ENCODE data around the gene KHDC1L.
A peak's percentile ranks its signal among the peaks of the same experiment; 100 is the strongest.
"Not testable (repeated sequence)": the region's sequence is repeated elsewhere in the genome, so short reads cannot be mapped to it uniquely, and the experiment has no call there.

Gene KHDC1L

DNA sequence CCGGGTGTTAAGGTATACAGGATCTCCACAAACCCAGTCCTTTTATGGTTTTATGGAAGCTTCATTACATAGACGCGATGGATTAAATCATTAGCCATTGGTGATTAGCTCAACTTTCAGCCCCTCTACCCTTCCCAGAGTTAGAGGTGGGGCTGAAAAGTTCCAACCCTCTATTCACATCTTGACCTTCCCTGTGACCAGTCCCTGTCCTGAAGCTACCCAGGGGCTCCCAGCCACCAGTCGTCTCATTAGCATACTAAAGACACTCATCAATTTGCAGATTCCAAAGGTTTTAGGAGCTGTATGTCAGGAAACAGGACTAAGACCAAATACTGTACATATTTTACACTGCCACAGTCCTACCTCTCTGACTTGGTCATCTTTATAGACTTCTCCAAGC is 21.0 kb downstream of the KHDC1L start:
- no peak for DNase-seq

DNA sequence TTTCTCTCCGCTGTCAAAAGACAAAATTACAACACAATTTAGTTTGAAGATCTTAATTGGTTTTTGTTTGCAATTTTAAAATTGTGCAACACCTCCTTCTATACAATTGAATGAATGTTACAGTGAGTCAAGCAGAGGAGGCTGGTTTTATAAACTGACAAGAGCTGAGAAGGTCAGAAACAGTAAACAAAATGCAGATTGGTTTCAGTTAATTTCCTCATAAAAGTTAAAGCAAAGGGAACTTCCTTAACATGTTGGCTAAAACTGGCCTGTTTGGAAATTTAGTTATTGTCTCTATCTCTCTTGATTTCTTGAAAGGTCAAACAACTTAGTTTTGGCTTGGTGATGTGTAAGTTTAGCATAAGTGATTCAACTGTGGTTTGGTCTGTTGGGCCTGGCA is 22.2 kb downstream of the KHDC1L start:
- DNase-seq = no peak

DNA sequence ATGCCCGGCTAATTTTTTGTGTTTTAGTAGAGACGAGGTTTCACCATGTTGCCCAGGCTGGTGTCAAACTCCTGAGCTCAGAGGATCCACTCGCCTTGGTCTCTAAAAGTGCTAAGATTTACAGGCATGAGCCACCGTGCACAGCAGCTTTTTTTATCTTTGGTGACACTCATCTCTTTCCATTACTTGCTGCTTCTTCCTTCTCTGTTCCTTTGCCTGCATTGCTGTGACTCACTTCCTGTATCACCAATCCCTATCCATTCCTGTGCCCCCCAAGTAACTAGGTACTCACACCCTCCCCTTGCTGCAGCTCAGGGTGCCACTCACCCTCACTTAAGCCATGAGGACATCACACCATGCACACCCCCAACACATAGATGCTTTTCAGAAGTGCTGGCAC is 24.6 kb downstream of the KHDC1L start:
- DNase-seq = no peak

DNA sequence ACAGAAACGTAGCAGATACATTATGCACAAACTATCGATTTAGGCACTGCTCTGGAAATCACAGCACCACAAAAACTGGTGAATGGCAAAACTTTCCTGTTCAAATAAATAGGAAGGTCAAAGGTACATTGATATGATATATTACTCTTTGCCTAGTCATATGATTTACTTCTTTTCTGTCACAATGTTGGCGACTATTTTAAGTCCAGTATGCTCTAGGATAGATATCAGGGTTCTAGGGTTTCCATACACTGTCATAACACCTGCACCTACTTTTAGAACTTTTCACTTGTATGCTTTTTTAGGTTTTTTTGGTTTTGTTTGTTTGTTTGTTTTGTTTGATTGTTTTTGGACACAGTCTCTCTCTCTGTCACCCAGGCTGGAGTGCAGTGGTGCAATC is 25.0 kb downstream of the KHDC1L start:
- no peak for DNase-seq

DNA sequence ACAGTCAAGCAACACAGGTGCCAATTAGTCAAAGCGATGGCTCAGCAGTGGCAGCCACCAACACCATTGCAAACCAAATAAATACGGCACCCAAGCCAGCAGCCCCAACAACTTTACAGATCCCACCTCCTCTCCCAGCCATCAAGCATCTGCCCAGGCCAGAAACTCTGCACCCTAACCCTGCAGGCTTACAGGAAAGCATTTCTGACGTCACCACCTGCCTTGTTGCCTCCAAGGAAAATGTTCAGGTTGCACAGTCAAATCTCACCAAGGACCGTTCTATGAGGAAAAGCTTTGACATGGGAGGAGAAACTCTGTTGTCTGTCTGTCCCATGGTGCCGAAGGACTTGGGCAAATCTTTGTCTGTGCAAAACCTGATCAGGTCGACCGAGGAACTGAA is 30.6 kb downstream of the KHDC1L start:
- DNase-seq = no peak

DNA sequence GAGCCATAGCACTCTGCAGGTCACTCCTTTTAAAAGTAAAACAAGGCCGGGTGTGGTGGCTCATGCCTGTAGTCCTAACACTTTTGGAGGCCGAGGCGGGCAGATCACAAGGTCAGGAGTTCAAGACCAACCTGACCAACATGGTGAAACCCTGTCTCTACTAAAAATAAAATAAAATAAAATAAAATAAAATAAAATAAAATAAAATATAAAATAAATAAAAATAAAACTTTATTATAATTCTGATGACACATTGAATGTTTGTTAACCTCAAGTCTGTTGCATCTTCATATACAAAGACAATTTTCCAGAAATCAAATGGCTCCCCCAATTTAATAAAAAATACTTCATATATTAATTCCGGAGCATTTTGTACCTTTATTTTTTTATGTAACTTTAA is 32.0 kb downstream of the KHDC1L start:
- not testable (repeated sequence) for DNase-seq

DNA sequence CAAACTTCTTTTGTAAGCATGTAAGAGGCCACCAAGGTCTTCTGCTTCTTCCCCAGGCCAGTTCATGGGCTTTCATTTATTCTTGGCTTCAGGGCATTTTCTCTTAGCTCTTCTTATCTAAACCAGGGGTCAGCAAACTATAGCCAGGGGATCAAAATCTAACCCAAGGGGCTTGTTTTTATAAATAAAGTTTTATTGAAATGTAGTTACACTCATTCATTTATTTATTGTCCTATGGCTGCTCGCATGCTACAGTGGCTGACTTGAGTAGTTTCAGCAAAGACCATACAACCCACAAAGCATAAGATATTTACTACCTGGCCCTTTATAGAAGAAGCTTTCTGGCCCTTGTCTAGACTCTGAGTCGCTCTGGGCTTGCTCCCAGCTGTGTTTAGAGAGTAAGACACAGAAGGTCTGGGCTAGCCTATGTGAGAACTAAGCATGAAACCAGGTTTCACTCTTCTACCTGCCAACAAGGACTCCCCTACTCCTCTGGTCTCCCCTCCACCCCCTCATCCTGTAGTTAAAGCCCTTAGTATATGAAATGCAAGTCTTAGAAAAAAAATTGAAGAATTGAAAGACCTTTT is 43.2 kb downstream of the KHDC1L start:
- DNase-seq = no peak

DNA sequence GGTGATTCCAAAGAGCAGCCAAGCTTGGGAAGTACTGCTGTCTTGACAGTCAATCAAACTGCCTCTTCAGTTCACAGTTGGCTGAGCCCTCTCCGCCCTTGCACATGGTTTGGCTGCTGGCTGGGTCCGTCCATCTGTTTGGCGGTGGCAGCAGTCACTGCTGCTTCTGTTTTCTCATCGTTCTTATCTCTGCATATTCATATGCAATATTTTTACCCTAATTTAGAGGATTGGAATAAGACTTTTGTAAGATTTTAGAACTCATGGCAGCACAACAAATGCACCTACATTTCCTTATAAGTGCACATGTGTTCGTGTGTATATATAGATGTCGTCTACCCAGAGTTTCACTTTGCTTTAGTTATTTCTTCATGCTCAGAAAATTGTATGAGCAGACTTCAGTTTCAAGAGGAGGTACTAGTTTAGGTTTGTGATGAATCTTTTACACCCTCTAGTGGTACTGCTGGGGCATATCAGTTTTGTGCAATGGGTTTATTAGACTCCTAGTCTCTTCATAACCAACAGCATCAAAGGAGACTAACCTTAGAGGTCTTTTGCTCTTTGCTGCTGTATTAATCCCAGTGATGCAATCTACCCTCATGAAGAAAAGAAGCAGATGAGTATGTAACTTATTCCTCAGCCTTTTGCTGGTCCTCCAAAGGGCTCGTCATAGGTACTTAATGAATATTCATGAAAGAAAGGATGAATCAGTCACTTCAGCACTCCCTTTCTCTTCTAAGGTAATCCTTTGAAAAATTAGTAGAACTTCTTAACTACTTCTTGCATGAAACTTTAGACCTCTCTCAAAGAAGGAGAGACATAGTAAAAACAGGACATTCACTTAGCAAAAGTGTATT is 44.3 kb downstream of the KHDC1L start:
- peak in 1 of 5 experiments; percentile 59 for DNase-seq

DNA sequence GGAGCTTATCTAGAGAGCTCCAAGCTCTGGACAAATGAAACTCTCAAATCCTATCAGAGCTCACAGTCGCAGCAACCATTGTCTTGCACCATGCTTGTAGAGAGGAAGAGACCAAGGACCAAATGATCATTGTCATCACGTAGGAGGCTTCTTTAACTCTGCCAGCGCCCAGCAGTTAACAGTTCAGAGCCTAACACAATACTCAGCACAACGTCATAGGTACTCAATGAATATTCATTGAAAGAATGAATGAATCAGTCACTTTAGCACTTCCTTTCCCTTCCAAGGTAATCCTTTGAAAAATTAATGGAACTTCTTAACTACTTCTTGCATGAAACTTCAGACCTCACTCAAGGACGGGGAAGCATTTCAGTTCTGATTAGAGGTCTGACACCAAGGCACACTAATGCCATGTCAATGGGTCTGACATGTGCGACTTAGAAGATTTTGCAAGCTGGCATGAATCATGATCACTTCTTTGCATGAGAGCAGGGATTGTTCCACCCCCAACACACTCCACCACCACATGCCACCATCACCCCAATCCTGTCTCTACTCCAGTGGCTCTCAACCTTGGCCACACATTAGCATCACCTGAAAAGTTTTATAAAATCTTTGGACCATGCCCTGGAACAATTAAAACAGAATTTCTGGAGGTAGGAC is 45.1 kb downstream of the KHDC1L start:
- no peak for DNase-seq

DNA sequence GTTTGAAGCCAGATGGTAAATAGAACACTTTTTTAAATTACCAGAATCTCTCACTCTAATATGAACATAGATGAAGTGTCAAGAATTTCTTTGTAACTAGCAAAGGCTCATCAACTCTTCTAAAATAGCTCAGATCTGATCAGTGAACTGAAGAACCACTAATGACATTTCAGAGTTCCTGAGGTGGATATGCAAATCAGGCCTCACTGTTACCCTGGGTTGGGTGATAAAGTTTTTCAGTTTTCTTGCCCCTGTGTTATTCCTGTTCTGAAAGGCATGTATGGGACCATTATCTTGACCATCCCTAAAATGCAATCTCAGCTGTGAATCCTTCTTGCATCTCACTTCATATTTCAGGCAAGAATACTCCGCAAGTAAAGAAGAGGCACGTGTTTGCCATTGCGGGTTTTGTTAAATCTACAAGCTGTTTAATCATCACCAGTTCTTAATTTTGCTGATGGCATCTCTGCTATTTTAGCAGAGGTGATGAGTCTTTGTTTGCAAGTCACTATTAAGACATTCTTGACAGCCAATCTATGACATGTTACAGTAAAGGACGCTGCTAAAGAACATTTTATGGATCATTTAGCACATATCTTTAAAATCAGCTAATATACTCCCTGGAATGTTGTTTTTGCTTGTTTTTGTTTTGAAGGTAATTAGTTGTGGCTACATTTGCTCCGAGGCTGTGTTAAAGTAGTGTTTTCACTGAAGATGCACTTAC is 47.9 kb downstream of the KHDC1L start:
- no peak for DNase-seq

DNA sequence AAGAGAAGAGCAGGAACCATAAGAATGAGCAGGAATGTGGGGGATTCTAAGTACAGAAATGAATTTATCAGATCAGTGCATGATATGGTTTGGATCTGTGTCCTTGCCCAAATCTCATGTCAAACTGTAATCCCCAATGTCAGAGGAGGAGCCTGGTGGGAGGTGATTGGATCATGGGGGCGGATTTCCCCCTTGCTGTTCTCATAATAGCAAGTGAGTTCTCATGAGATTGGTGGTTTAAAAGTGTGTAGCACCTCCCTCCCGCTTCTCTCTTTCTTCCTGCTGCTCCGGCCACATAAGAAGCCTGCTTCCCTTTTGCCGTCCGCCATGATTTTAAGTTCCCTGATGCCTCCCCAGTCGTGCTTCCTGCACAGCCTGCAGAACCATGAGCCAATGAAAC is 49.2 kb downstream of the KHDC1L start:
- no peak for DNase-seq

DNA sequence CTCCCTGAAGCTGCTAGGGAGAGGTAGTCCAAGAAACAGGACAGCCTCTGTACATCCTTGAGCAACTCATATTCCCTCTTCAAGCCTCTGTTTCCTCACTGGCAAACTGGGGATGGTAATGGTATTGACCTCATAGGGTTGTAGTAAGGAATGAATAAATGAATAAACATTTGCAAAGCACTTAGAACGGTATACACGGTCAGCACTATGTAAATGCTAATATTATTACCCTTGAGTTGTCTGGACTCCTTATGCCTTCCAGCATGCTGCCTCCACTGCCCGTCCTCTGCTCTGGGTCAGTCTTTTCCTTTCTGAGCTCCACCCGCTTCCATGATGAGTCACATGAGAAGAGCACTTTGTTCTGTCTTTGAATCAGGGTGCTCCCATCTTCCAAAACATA is 50.6 kb downstream of the KHDC1L start:
- DNase-seq = no peak

Data from T-helper 2 cell (primary cell).